HG02884 (cell line): ENCODE results near the gene PAK5.

Experiments used
- ATAC-seq: cut with Tn5 transposase; IDR thresholded peaks from one replicate; pipeline ENCODE4 v1.9.1; 2021; ENCODE audit warnings: mild to moderate bottlenecking, moderate library complexity; ENCODE audit not compliant: unreplicated experiment

The PAK5 gene

GRCh38 chr20:9581509-9581908 is 257.4 kb downstream of the PAK5 start:
- ATAC-seq, result no peak

GRCh38 chr20:9578594-9578993 is 260.3 kb downstream of the PAK5 start:
- ATAC-seq, result no peak

- no peak for ATAC-seq
Observed at GRCh38 chr20:9577397-9577796, 261.5 kb downstream of the PAK5 start.

GRCh38 chr20:9576695-9577094 is 262.2 kb downstream of the PAK5 start:
- no peak for ATAC-seq

GRCh38 chr20:9575836-9576235 is 263.0 kb downstream of the PAK5 start:
- no peak for ATAC-seq

- ATAC-seq, result no peak
Observed at GRCh38 chr20:9574776-9575175, 264.1 kb downstream of the PAK5 start.

- no peak for ATAC-seq
Observed at GRCh38 chr20:9574181-9574580, 264.7 kb downstream of the PAK5 start.

GRCh38 chr20:9573335-9574151 is 265.3 kb downstream of the PAK5 start:
- ATAC-seq, result no peak

- no peak for ATAC-seq
Observed at GRCh38 chr20:9572670-9573069, 266.2 kb downstream of the PAK5 start.

GRCh38 chr20:9571783-9572182 is 267.1 kb downstream of the PAK5 start:
- ATAC-seq, result no peak

GRCh38 chr20:9570612-9571011 is 268.3 kb downstream of the PAK5 start:
- no peak for ATAC-seq

GRCh38 chr20:9566977-9567376 is 271.9 kb downstream of the PAK5 start:
- no peak for ATAC-seq

GRCh38 chr20:9565910-9566550 is 272.8 kb downstream of the PAK5 start:
- ATAC-seq, result no peak

- ATAC-seq, result no peak
Observed at GRCh38 chr20:9557411-9557810, 281.5 kb downstream of the PAK5 start.

- no peak for ATAC-seq
Observed at GRCh38 chr20:9555781-9556180, 283.1 kb downstream of the PAK5 start.

GRCh38 chr20:9551808-9552550 is 286.9 kb downstream of the PAK5 start:
- no peak for ATAC-seq

GRCh38 chr20:9550871-9551270 is 288.0 kb downstream of the PAK5 start:
- no peak for ATAC-seq

GRCh38 chr20:9550283-9550682 is 288.6 kb downstream of the PAK5 start:
- no peak for ATAC-seq

- no peak for ATAC-seq
Observed at GRCh38 chr20:9543214-9543613, 295.7 kb downstream of the PAK5 start.

GRCh38 chr20:9535449-9535848 is 303.4 kb downstream of the PAK5 start:
- no peak for ATAC-seq

GRCh38 chr20:9534025-9534424 is 304.9 kb downstream of the PAK5 start:
- ATAC-seq, result no peak
